Measurements from ENCODE around the gene TUSC2.

- TF ChIP-seq CTCF (IDR thresholded peaks at IDR 0.05) (peak; percentile 65), EZH2 (IDR thresholded peaks at IDR 0.05; ENCODE audit: borderline replicate concordance, insufficient read depth, low read depth, low read length, poor library complexity, severe bottlenecking) (no peak)
These were observed 29.0 kb downstream of the TUSC2 start, which contains the start of the genes HYAL3 and NAA80 for GRCh38 chr3:50298836-50299637.
